IMR-90 (cell line): ENCODE data around the gene MMP14. TPM values are rescaled to one million over a fixed set of nuclear protein-coding genes. Genes with fewer than 3 reads are reported as not detected.

Experiments
- ATAC-seq: fragments of 200-7000 bp; cut with Tn5 transposase; 2 replicates; pipeline ENCODE4 v1.9.1; 2020; ENCODE audit warnings: low read depth, mild to moderate bottlenecking, moderate library complexity
- BruUV-seq: library from RNA; stranded (reverse); fragments of 400-500 nt; replicated peaks from 2 replicates; lab custom pipeline; 2021; lab: Mats Ljungman, UMichigan
- CTCF ChIA-PET: fragments of 300-600 bp; formaldehyde crosslinking; extraction: SDS; loops from one replicate; lab custom pipeline; 2021; ENCODE audit warnings: antibody characterized with exemption; lab: Yijun Ruan, JAX
- POLR2A ChIA-PET: fragments of 300-600 bp; sonication (Branson Sonifier 250); formaldehyde crosslinking; loops from one replicate; lab custom pipeline; 2022; ENCODE audit warnings: antibody characterized with exemption; ENCODE audit not compliant: unreplicated experiment; lab: Charles Lee
- DNase-seq: peaks from one replicate; pipeline ENCODE4 v3.0.0; 2013
- H2AFZ ChIP-seq: replicated peaks from 2 replicates; pipeline ENCODE3; 2013; ENCODE audit warnings: low read length, mild to moderate bottlenecking; ENCODE audit not compliant: poor library complexity
- H2AK5ac ChIP-seq: 2 replicates; pipeline ENCODE4 v1.6.1; 2013; ENCODE audit warnings: low read depth, low read length, inconsistent platforms
- H2AK9ac ChIP-seq: replicated peaks from 2 replicates; pipeline ENCODE3; 2013; ENCODE audit warnings: mild to moderate bottlenecking, low read depth, low read length, moderate library complexity; ENCODE audit not compliant: poor library complexity
- H2BK120ac ChIP-seq: 2 replicates; pipeline ENCODE4 v1.6.1; 2013; ENCODE audit warnings: low read depth, low read length, inconsistent platforms
- H2BK15ac ChIP-seq: 3 replicates; pipeline ENCODE4 v1.6.1; 2013; ENCODE audit warnings: low read depth, low read length, inconsistent platforms
- H2BK20ac ChIP-seq: 2 replicates; pipeline ENCODE4 v1.6.1; 2013; ENCODE audit warnings: low read depth, mild to moderate bottlenecking, inconsistent platforms, low read length, moderate library complexity
- H2BK5ac ChIP-seq: 2 replicates; pipeline ENCODE4 v1.6.1; 2013; ENCODE audit warnings: mild to moderate bottlenecking, low read depth, low read length, inconsistent platforms; ENCODE audit not compliant: poor library complexity, severe bottlenecking
- H3K14ac ChIP-seq: replicated peaks from 2 replicates; pipeline ENCODE4 v1.6.1; 2013; ENCODE audit warnings: low read depth, low read length, inconsistent platforms
- H3K18ac ChIP-seq: 2 replicates; pipeline ENCODE4 v1.6.1; 2013; ENCODE audit warnings: low read depth, low read length, control low read depth
- H3K23ac ChIP-seq: 2 replicates; pipeline ENCODE4 v1.6.1; 2013; ENCODE audit warnings: low read depth, low read length, inconsistent platforms
- H3K27ac ChIP-seq: 2 replicates; pipeline ENCODE4 v1.5.1; 2013; ENCODE audit warnings: mild to moderate bottlenecking, control low read depth, low read length; ENCODE audit not compliant: insufficient read depth
- H3K27me3 ChIP-seq: 2 replicates; pipeline ENCODE4 v1.6.1; 2013; ENCODE audit warnings: low read length; ENCODE audit not compliant: control insufficient read depth, insufficient read depth
- H3K36me3 ChIP-seq: 2 replicates; pipeline ENCODE4 v1.6.1; 2013; ENCODE audit warnings: low read length, mixed read lengths; ENCODE audit not compliant: control insufficient read depth, insufficient read depth
- H3K4ac ChIP-seq: 2 replicates; pipeline ENCODE4 v1.6.1; 2013; ENCODE audit warnings: low read depth, low read length, inconsistent platforms
- H3K4me1 ChIP-seq: 2 replicates; pipeline ENCODE4 v1.6.1; 2013; ENCODE audit warnings: low read length, mixed read lengths; ENCODE audit not compliant: control insufficient read depth, insufficient read depth
- H3K4me2 ChIP-seq: 2 replicates; pipeline ENCODE4 v1.6.1; 2013; ENCODE audit warnings: low read depth, mild to moderate bottlenecking, control low read depth, low read length, moderate library complexity
- H3K4me3 ChIP-seq: 2 replicates; pipeline ENCODE4 v1.5.1; 2013; ENCODE audit warnings: low read depth, mild to moderate bottlenecking, control low read depth, low read length, moderate library complexity; ENCODE audit not compliant: insufficient read depth
- H3K56ac ChIP-seq: 2 replicates; pipeline ENCODE4 v1.6.1; 2013; ENCODE audit warnings: low read length, inconsistent platforms; ENCODE audit not compliant: insufficient read depth; ENCODE audit errors: extremely low read depth
- H3K79me1 ChIP-seq, 2 experiments: 2 replicates each; pipeline ENCODE4 v1.6.1; 2013; ENCODE audit warnings: low read length in 2 of 2, inconsistent platforms in 1 of 2, low read depth in 1 of 2
- H3K9ac ChIP-seq: 2 replicates; pipeline ENCODE4 v1.6.1; 2013; ENCODE audit warnings: low read depth, low read length, control low read depth
- H3K9me1 ChIP-seq: 2 replicates; pipeline ENCODE4 v1.6.1; 2013; ENCODE audit warnings: low read length, inconsistent platforms; ENCODE audit not compliant: insufficient read depth
- H3K9me3 ChIP-seq: 2 replicates; pipeline ENCODE4 v1.6.1; 2013; ENCODE audit warnings: low read length; ENCODE audit not compliant: control insufficient read depth, insufficient read depth
- H4K20me1 ChIP-seq: 2 replicates; pipeline ENCODE4 v1.6.1; 2013; ENCODE audit warnings: low read length, inconsistent platforms; ENCODE audit not compliant: insufficient read depth
- H4K5ac ChIP-seq: 2 replicates; pipeline ENCODE4 v1.6.1; 2013; ENCODE audit warnings: mild to moderate bottlenecking, low read depth, low read length, control low read depth
- H4K8ac ChIP-seq, 2 experiments: 2 replicates each; pipeline ENCODE4 v1.6.1; 2013; ENCODE audit warnings: low read depth in 2 of 2, low read length in 2 of 2, control low read depth in 1 of 2, inconsistent platforms in 1 of 2
- H4K91ac ChIP-seq: 2 replicates; pipeline ENCODE4 v1.6.1; 2013; ENCODE audit warnings: low read depth, low read length, inconsistent platforms; ENCODE audit not compliant: insufficient read depth
- CEBPB ChIP-seq: IDR thresholded peaks from 2 replicates; pipeline ENCODE4 v1.6.1; 2012; ENCODE audit warnings: low read depth, low read length, improper control_type of control experiment
- CHD1 ChIP-seq: IDR thresholded peaks from 2 replicates; pipeline ENCODE4 v1.6.1; 2012; ENCODE audit warnings: low read depth, low read length, improper control_type of control experiment
- CTCF ChIP-seq: conservative IDR thresholded peaks from 2 replicates; pipeline ENCODE4 v1.5.1; 2012; ENCODE audit warnings: mild to moderate bottlenecking, low read depth, low read length, improper control_type of control experiment
- ELK1 ChIP-seq: fragments of 150-350 bp; IDR thresholded peaks from 2 replicates; pipeline ENCODE4 v1.6.1; 2016; ENCODE audit warnings: low read depth, mild to moderate bottlenecking, low read length, moderate library complexity, borderline replicate concordance
- FOS ChIP-seq: fragments of 150-350 bp; IDR thresholded peaks from 2 replicates; pipeline ENCODE4 v1.6.1; 2016; ENCODE audit warnings: low read depth, low read length
- MAFK ChIP-seq: IDR thresholded peaks from 2 replicates; pipeline ENCODE4 v1.6.1; 2012; ENCODE audit warnings: low read depth, low read length, improper control_type of control experiment
- MAZ ChIP-seq: IDR thresholded peaks from 2 replicates; pipeline ENCODE4 v1.6.1; 2012; ENCODE audit warnings: low read depth, mild to moderate bottlenecking, low read length, improper control_type of control experiment, moderate library complexity, borderline replicate concordance
- POLR2A ChIP-seq: IDR thresholded peaks from 2 replicates; pipeline ENCODE4 v1.6.1; 2012; ENCODE audit warnings: mild to moderate bottlenecking, low read depth, low read length
- RAD21 ChIP-seq: IDR thresholded peaks from 2 replicates; pipeline ENCODE4 v1.6.1; 2012; ENCODE audit warnings: low read length, improper control_type of control experiment
- RCOR1 ChIP-seq: IDR thresholded peaks from 2 replicates; pipeline ENCODE4 v1.6.1; 2012; ENCODE audit warnings: mild to moderate bottlenecking, low read length, improper control_type of control experiment; ENCODE audit not compliant: insufficient replicate concordance
- RFX5 ChIP-seq: IDR thresholded peaks from 2 replicates; pipeline ENCODE4 v1.8.0; 2012; ENCODE audit warnings: low read depth, mild to moderate bottlenecking, low read length, moderate library complexity
- SMC3 ChIP-seq: fragments of 150-350 bp; IDR thresholded peaks from 2 replicates; pipeline ENCODE4 v1.6.1; 2016; ENCODE audit warnings: low read depth, mild to moderate bottlenecking, antibody characterized with exemption, low read length, moderate library complexity
- WGBS, 2 experiments: methylation state at CpG; one replicate each; pipeline versions ENCODE4 v1.1.5 to v1.1.7; 2013; ENCODE audit warnings: missing lambda C conversion rate in 2 of 2; ENCODE audit not compliant: insufficient read length in 1 of 2; ENCODE audit errors: extremely low coverage in 2 of 2; 5-methylcytosine and 5-hydroxymethylcytosine counted together
- dilution Hi-C: fragments of 300-500 bp; cut with HindIII; formaldehyde crosslinking; loops from one replicate; pipeline ENCODE4 v1.14.3; 2018; ENCODE audit warnings: low sequenced_read_pairs; ENCODE audit not compliant: unreplicated experiment
- in situ Hi-C: fragments of 300-500 bp; cut with MboI; formaldehyde crosslinking; loops from 3 replicates; pipeline ENCODE4 v1.14.3; 2019; ENCODE audit warnings: low sequenced_read_pairs, inconsistent platforms, mixed read lengths
- intact Hi-C: fragments of 100-400 bp; cut with micrococcal nuclease; formaldehyde crosslinking; loops from 2 replicates; pipeline ENCODE4 v1.10.0; 2022
- polyA plus RNA-seq, 3 experiments: library from polyadenylated mRNA; depleted of rRNA; stranded (reverse); fragments of >200 nt; gene quantifications; 2 replicates each; pipeline ENCODE4 v1.2.3, GENCODE V29; 2012; ENCODE audit warnings: low replicate concordance in 1 of 3
- total RNA-seq: library from RNA; depleted of rRNA; stranded (reverse); fragments of >200 nt; gene quantifications from 2 replicates; pipeline ENCODE4 v1.2.3, GENCODE V29; 2012
- TF ChIP-seq, protein P1 (sequence below): fragments of 150-350 bp; IDR thresholded peaks from 2 replicates; pipeline ENCODE4 v1.6.1; 2017; ENCODE audit warnings: mild to moderate bottlenecking, antibody characterized with exemption, low read length, low read depth

Gene MMP14
- total and polyA plus RNA-seq, 2 of the 4 experiments (the other 2 are of a cell fraction) = 156 to 315 TPM

- intact Hi-C loops (no loop called here), dilution Hi-C loops (no loop called here), in situ Hi-C loops (loop anchor here (10.0 kb wide), 1 partner anchor 261 kb away; the partner anchor contains the start of gene DAD1)
- no peak overlapping the region for H2BK120ac ChIP-seq
- 0 out of 2 replicates have a peak overlapping the region, but pooled peaks have one; percentile 14 for H2AK5ac ChIP-seq
- peaks cover 10 to 76% of the 10 kb centered on the region in 2 experiments; a peak in 3 of 4 replicates for H3K79me1 ChIP-seq
- ChIA-PET POLR2A (no interaction called here), CTCF (no interaction called here)
- H4K8ac ChIP-seq = peak overlapping the region in 1 of 2 experiments; percentile 22; a peak in 1 of 4 replicates
- 0 out of 2 replicates have a peak overlapping the region, but pooled peaks have one; percentile 7 for H3K14ac ChIP-seq
- no peak overlapping the region for H3K4me2 ChIP-seq
- peak overlapping the region; percentile 77 for H2BK5ac ChIP-seq
- no peak for ATAC-seq
- H3K4ac ChIP-seq = peak overlapping the region; percentile 89; the same call in 1 of the 2 replicates
- H4K91ac ChIP-seq = no peak overlapping the region
- H3K4me3 ChIP-seq = no peak overlapping the region
- no peak overlapping the region; the same call in 1 of the 2 replicates for H4K5ac ChIP-seq
- H3K36me3 ChIP-seq = peaks cover 58% of the 10 kb centered on the region
- WGBS, 2 experiments = 100% methylated on average over 4 of the region's 26 CpGs; no CpG with 5 or more reads in 1 of the 2 experiments
- H3K9me1 ChIP-seq = peaks cover 36% of the 10 kb centered on the region
- H3K18ac ChIP-seq = no peak overlapping the region
- no peak overlapping the region; the same call in 1 of the 2 replicates for H2BK20ac ChIP-seq
- no peak overlapping the region for H3K56ac ChIP-seq
- no peaks in the 10 kb centered on the region for H3K9me3 ChIP-seq
- H2AK9ac ChIP-seq = peak overlapping the region; percentile 52
- BruUV-seq = no TSS peak
- peak overlapping the region; percentile 63; the same call in 1 of the 2 replicates for H3K9ac ChIP-seq
- H3K23ac ChIP-seq = peak overlapping the region; percentile 85; the same call in 1 of the 2 replicates
- no peak overlapping the region for H2AFZ ChIP-seq
- H3K4me1 ChIP-seq = peaks cover 47% of the 10 kb centered on the region
- no peak for DNase-seq
- peak overlapping the region; percentile 31; the same call in 1 of the 3 replicates for H2BK15ac ChIP-seq
- peaks cover 45% of the 10 kb centered on the region; the same call in 1 of the 2 replicates for H4K20me1 ChIP-seq
- H3K27ac ChIP-seq = peak overlapping the region; percentile 93; the same call in 1 of the 2 replicates
- H3K27me3 ChIP-seq = no peaks in the 10 kb centered on the region
- no peak for TF ChIP-seq RFX5
- no peak for TF ChIP-seq SMC3
- TF ChIP-seq FOS = no peak
- no peak for TF ChIP-seq ELK1
- TF ChIP-seq CEBPB = no peak
- TF ChIP-seq MAFK = no peak
- no peak for TF ChIP-seq MAZ
- TF ChIP-seq CTCF = no peak
- no peak for TF ChIP-seq RCOR1
- no peak for TF ChIP-seq RAD21
- TF ChIP-seq, protein P1, sequence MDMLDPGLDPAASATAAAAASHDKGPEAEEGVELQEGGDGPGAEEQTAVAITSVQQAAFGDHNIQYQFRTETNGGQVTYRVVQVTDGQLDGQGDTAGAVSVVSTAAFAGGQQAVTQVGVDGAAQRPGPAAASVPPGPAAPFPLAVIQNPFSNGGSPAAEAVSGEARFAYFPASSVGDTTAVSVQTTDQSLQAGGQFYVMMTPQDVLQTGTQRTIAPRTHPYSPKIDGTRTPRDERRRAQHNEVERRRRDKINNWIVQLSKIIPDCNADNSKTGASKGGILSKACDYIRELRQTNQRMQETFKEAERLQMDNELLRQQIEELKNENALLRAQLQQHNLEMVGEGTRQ = no peak
- TF ChIP-seq POLR2A = no peak
- TF ChIP-seq CHD1 = no peak
Observed at GRCh38 chr14:22845821-22846625, 9.6 kb downstream of the MMP14 start.
